Femur (tissue), 1 donor: ENCODE data around the gene RLF.

ENCODE experiments used
- DNase-seq: peaks from one replicate; pipeline ENCODE4 v3.0.0-alpha.2; 2017

RLF gene, protein sequence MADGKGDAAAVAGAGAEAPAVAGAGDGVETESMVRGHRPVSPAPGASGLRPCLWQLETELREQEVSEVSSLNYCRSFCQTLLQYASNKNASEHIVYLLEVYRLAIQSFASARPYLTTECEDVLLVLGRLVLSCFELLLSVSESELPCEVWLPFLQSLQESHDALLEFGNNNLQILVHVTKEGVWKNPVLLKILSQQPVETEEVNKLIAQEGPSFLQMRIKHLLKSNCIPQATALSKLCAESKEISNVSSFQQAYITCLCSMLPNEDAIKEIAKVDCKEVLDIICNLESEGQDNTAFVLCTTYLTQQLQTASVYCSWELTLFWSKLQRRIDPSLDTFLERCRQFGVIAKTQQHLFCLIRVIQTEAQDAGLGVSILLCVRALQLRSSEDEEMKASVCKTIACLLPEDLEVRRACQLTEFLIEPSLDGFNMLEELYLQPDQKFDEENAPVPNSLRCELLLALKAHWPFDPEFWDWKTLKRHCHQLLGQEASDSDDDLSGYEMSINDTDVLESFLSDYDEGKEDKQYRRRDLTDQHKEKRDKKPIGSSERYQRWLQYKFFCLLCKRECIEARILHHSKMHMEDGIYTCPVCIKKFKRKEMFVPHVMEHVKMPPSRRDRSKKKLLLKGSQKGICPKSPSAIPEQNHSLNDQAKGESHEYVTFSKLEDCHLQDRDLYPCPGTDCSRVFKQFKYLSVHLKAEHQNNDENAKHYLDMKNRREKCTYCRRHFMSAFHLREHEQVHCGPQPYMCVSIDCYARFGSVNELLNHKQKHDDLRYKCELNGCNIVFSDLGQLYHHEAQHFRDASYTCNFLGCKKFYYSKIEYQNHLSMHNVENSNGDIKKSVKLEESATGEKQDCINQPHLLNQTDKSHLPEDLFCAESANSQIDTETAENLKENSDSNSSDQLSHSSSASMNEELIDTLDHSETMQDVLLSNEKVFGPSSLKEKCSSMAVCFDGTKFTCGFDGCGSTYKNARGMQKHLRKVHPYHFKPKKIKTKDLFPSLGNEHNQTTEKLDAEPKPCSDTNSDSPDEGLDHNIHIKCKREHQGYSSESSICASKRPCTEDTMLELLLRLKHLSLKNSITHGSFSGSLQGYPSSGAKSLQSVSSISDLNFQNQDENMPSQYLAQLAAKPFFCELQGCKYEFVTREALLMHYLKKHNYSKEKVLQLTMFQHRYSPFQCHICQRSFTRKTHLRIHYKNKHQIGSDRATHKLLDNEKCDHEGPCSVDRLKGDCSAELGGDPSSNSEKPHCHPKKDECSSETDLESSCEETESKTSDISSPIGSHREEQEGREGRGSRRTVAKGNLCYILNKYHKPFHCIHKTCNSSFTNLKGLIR (N-terminal part only)

DNA sequence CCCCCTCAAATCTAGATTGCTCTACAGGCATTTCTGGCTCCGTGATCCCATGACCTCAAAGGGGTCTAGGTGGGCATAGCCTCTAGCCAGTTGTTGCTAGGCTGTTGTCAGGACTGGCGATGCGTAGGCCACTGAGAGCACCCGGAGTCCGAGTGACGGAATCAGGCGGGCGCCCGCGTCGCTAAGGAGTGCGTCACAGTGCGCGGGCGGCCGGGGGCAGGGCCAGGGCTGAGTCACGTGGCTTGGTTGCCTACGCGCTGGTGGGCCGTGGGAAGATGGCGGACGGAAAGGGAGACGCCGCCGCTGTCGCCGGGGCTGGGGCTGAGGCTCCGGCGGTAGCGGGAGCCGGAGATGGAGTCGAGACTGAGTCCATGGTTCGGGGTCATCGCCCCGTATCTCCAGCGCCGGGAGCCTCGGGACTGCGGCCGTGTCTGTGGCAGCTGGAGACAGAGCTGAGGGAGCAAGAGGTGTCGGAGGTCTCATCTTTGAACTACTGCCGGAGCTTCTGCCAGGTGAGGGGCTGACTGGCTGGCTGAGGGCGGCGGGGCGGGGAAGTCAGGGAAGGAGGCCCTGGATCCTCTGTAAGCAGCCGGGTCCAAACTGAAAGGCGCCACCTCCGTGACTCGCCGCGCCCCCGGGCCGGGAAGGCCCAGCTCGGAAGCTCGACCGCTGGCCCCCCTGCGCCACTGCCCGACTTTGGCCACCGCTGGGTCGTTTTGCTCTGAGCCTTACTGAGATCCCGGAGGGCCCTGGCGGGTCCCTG is at the start of gene RLF:
RLF (plus strand) TSS at position 263 of the 763 bp plus-strand sequence; CDS start at position 276, 13 bp downstream.
- DNase-seq: peak; percentile 98

DNA sequence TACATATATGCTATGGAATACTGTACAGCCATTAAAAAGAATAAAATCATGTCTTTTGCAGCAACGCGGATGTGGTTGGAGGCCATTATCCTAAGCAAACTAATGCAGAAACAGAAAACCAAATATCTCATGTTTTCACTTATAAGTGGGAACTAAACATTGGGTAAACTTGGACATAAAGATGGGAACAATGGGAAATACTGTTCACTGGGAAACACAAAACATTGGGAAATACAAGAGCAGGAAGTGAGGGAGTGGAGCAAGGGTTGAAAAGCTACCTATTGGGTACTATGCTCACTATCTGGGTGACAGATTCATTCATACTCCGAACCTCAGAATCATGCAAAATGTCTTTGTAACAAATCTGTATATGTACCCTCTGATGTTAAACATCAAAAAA is 46.8 kb upstream of the RLF start:
- no peak for DNase-seq

DNA sequence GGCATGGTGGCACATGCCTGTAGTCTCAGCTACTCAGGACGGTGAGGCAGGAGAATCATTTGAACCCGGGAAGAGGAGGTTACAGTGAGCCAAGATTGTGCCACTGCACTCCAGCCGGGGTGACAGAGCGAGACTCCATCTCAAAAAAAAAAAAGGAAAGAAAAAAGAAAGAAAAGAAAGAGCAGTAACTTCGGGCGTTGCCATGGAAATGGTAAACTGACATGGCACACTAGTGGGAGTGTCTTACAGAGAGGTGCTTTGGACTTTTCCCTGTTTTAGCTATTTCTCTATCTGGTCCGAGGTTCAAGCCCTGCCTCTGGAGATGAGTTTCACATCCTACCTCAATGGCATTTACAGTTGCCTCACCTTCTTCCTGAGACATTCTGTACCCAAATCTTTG is 41.1 kb upstream of the RLF start:
- no peak for DNase-seq

- no peak for DNase-seq
Observed at GRCh38 chr1:40122855-40123254, 38.3 kb upstream of the RLF start.

DNA sequence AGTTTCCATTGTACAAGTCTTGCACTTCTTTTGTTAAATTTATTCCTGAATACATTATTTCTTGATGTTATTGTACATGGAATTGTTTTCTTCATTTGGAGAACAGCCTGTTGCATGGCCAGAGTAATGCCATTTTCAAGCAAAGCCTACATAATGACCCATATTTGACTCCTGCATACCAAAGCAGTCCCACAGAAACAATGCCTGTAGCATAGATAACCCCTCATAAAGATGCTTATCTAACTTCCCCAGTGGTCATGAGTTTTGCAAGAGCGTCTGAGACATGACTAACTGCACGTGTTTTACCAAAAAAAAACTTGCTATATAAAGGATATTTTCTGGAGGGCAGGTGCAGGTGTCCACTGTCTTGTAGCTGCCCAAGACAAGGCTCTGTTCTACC is 30.3 kb upstream of the RLF start:
- DNase-seq: no peak

- peak; percentile 35 for DNase-seq
Observed at GRCh38 chr1:40132383-40133311, 28.5 kb upstream of the RLF start.

DNA sequence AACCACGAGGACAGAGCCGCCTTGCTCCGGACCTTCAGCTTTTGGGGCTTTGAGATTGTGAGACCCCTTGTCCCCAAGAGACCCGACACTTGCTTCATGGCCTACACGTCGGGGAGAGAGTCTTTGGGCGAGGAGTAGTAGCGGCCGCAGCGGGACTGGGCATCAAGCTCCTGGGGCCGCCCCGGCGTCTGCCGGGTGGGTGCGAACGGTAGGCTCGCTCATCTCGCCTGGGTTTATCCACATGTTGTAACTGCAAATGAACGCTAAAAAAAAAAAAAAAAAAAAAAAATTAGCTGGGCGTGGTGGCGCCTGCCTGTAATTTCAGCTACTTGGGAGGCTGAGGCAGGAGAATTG is 27.9 kb upstream of the RLF start:
- no peak for DNase-seq

GRCh38 chr1:40133839-40134238 is 27.3 kb upstream of the RLF start:
- no peak for DNase-seq

DNA sequence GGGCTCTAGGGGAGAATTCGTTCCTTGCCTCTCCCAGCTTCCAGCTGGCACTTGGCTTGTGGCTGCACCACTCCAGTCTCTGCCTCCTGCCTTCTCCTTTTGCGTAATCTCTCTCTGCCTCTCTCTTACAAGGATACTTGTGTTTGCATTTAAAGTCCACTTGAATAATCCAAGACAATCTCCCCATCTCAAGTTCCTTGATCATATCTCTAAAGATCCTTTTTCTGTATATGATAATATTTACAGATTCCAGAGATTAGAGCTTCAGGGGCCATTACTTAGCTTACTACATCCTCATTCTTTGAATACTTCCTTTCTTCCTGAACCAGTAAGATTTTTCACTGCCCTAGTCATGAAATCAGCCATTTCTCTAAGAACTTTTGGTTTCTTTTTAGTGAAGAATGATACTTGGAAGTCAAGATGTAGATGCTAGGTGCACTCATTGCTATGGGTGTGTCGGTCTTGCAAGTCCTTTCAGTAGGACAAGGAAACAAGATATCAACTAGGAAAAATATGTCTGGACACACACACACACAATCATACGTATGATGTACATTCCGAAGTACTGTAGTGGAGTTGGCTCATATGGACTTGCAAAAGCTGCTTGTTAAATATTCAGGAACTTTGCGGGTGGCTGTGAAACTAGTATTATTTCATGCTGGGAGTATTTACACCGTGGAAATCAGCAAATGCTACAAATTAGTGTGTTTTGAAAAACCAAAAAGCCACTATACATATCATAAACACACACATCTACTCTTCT is 20.8 kb upstream of the RLF start:
- DNase-seq: no peak

GRCh38 chr1:40141878-40142535 is 19.2 kb upstream of the RLF start:
- DNase-seq: no peak

- DNase-seq: peak; percentile 48
Observed at GRCh38 chr1:40143891-40144575, 17.2 kb upstream of the RLF start.

GRCh38 chr1:40151457-40152079 is 9.6 kb upstream of the RLF start:
- no peak for DNase-seq

GRCh38 chr1:40153073-40153770 is 8.0 kb upstream of the RLF start:
- no peak for DNase-seq

GRCh38 chr1:40155135-40155534 is 6.1 kb upstream of the RLF start:
- no peak for DNase-seq

GRCh38 chr1:40155910-40156309 is 5.3 kb upstream of the RLF start:
- DNase-seq: no peak

- DNase-seq: no peak
Observed at GRCh38 chr1:40160806-40161124, 422 bp upstream of the RLF start.

- no peak for DNase-seq
Observed at GRCh38 chr1:40161888-40162397, 756 bp downstream of the RLF start.
